Measurements from ENCODE around the gene TRMT13.

TRMT13 gene, protein sequence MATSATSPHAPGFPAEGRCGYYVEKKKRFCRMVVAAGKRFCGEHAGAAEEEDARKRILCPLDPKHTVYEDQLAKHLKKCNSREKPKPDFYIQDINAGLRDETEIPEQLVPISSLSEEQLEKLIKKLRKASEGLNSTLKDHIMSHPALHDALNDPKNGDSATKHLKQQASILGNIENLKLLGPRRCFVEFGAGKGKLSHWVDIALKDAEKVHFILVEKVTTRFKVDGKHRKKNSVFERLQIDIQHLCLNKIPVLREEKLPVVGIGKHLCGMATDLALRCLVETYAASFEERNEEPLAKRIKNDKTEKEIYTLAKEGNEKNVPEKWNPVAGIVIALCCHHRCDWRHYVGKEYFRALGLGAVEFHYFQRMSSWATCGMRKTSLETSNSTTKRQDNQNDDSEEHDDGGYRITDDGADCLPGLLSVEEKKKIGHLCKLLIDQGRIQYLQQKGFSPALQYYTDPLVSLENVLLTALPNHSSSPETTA

DNA sequence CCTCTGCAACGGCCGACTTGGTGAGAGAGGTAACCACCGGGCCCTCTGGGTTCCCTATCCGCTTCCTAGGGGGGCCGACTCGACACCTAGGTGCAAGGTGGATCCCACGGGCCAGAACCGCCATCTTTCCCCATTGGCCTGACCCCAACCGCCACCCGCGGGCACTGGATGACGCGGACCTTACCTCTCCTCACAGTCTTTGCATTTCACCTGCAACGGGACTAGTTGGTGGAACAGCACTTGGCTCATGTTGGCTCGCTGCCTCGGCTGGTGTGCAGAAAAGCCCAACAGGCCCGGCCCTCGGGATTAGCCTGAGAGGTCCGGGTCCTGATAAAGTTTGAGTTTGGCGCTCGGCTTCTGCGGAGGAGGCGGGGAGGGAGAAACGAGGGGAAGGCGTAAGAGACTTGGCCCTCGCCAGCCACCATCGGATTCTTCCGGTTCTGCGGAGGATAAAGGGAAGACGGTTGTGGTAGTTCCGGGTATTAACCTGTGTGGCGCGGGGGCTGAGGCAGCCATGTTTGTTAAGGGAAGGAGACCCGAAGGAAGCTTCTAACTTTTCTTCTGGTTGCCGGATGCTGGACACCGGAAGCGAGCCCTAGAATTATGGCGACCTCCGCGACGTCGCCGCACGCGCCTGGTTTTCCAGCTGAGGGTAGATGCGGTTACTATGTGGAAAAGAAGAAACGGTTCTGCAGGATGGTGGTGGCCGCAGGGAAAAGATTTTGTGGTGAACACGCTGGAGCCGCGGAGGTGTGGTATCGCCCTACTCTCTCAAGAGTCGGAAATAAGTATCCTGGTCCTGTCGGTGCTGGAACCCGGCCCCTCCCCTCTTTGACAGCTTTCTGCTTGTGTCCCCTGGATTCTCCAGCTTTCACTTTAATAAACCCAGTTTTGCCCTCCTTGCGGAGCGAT lies at the start of gene TRMT13, which contains the start of gene SASS6:
Gene TRMT13 (plus strand): TSS at position 598 of the 912 bp plus-strand sequence. CDS start 6 bp downstream, at position 604.
Gene SASS6 (minus strand): TSS at position 365 of the 912 bp plus-strand sequence. CDS start 116 bp downstream, at position 249.
- peak; percentile 87 for DNase-seq (ENCODE audit: low spot score)

DNA sequence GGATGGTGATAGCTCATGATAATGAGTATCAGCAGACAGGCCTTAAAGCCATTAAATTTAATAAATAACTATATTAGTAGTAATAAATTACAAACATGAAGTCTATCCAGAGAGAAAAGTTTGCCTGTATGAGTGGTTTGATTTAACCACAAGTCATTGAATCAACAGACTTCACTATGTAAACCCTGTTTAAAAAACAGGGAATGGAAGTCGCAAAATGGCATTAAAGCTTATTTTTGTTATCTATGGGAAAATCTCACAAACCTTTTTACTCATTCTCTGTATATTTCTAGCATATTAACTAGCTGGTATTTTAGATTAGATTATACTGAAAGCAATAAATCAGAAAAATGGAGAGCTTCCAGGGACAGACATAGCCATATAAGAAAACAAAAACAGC lies 45.6 kb upstream of the TRMT13 start:
- no peak for DNase-seq (ENCODE audit: low spot score)

DNA sequence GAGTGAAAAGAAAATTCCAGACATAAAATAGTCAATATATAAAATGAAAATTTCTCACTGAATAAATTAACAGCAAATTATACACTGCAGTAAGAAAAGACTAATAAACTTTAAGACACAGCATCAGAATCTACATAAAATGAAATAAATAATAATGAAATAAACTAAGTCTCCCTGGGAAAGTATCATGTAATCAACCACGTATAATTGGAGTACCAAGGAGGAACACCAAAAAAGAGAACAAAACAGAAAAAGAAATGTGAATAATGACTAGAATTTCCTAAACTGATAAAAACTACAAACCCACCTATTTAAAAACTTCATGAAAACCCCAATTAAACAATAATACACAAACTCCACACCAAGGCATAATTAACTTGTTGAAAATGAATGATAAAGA lies 43.9 kb upstream of the TRMT13 start:
- DNase-seq (ENCODE audit: low spot score) = no peak

DNA sequence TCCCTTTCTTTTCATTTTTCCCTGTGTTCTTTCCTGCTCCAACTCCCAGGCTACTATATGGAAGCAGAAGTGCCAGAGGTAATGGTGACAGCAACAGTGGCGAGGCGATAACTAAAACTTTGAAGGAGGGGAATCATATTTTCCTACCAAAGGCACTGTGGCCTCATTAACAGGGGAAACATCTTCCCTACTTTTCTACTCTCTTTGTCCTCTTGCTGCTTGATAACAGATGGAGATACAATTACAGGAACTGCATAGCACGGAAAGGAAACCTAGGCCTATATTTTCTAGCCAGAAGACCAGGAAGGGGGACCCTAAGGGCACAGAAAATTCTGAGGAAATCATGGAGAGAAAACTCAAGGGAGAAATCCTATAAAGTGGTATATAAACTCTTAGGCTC lies 42.5 kb upstream of the TRMT13 start:
- no peak for DNase-seq (ENCODE audit: low spot score)

DNA sequence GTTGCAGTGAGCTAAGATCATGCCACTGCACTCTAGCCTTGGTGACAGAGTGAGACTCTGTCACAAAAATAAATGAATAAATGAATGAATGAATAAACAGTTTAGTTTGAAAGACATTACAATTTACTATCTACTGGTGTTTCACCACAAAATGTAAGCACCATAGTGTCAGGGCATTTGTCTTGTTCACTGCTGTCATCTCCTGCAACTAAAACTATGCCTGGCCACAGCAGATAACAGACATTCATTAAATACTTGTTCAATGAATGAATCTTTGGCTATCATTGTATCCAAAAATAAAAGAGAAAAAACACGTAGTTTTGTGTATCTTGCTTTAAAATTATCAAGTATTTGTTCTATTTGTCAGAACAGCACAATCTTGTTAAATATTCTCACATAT lies 32.8 kb upstream of the TRMT13 start:
- DNase-seq (ENCODE audit: low spot score) = no peak

DNA sequence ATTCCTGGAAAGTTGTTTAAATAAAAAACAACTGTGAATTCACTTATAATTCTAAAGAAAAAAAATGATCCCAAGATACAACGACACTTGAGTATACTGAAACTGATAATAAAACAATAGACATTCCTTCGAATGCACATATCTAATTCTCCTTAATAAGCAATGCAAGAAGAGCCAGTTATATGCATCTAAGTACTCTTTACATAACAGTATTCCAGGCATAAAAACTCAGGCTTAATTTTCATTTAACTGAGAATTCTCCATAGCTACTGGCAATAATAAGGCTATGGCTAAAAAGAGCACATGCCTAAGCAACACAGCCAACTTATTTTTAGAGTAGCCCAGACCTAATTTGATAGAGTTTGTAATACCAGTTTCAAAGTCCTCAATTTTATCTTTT lies 31.4 kb upstream of the TRMT13 start:
- no peak for DNase-seq (ENCODE audit: low spot score)

DNA sequence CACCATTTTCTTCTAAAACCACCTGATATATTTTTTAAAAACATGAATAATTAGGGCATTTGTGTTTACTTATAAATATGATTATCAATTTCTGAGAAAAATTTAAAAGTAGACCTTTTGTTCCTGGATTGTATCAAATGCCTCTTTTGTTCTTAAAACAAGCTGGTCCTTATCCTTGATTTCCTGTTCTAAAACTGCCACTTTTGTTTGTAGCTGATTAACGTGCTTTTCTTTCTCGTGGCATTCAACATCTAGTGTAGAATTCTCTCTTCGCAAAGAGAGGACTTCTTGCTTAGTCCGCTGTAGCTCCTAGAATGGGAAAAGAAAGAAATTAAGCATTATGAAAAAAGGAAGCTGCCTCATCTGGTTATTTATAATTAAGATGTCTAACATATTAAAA lies 25.3 kb upstream of the TRMT13 start:
- peak; percentile 1 for DNase-seq (ENCODE audit: low spot score)

DNA sequence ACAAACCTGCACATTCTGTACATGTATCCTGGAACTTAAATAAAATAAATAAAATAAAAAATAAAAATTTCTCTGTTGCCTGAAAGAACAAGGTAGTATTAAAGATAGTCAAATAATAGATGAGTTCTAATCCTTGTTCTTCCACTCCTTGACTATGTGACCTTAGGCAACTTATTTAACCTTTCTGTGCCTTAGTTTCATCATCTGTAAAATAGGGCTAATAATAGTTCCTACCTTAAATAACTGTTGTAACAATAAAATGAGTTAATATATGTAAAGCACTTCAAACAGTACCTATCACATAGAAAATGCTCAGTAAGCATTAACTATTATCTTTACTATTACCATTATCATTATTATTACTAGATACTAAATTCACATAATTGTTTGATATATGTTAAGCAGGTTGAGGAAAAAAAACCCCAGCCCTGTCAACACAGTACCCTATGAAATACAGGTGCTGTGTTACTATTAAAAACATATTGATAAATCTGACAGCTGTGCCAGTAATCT lies 23.4 kb upstream of the TRMT13 start:
- DNase-seq (ENCODE audit: low spot score) = no peak

DNA sequence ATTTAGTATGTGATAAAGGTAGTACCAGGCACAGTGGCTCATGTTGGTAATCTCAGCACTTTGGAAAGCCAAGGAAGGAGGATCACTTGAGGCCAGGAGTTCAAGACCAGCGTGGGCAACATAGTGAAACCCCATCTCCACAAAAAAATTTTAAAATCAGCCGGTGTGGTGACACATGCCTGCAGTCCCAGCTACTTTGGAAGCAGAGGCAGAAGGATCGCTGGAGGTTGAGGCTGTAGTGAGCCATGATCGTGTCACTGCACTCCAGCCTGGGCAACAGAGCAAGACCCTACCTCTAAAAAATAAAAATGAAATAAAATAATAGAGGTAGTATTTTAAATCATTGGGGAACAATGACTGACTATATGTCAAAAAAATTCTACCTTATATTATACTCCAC lies 17.4 kb upstream of the TRMT13 start:
- DNase-seq (ENCODE audit: low spot score) = no peak

DNA sequence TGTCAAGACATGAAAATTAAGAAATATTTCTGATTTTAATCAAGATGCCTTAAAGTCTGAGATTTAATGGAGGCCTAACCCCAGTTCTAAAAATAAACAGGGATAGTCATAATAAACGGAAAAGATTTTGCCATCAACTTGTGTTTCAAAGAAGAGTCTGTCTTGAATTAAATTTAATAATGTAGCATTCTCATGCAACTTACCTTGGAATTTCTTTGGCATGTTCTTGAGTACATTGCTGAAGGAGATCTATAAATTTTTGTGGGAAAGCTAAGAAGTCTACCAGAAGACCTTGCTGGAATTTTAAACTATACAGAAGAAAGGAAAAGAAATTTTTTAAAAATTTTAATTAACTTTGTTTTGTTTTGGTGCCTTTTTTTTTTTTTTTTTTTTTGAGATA lies 10.8 kb upstream of the TRMT13 start:
- no peak for DNase-seq (ENCODE audit: low spot score)

DNA sequence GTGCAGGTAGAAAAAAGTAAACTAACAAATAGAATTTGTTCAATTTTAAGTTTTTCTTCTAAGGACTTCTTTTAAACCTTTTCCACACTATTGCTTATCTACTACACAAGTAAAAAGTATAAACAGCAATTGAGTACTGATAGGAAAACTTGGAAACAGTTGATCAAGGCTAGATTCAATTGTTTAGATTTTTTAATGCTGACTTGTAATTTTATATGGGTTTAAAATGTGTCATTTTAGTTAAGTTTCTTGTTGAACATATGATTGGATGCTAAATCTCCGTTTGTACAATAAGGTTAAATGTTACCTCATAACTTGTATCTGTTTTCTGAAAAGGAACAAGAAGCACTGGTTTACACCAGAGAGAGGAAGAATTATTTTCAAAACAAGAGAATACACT lies 5.7 kb upstream of the TRMT13 start:
- no peak for DNase-seq (ENCODE audit: low spot score)

DNA sequence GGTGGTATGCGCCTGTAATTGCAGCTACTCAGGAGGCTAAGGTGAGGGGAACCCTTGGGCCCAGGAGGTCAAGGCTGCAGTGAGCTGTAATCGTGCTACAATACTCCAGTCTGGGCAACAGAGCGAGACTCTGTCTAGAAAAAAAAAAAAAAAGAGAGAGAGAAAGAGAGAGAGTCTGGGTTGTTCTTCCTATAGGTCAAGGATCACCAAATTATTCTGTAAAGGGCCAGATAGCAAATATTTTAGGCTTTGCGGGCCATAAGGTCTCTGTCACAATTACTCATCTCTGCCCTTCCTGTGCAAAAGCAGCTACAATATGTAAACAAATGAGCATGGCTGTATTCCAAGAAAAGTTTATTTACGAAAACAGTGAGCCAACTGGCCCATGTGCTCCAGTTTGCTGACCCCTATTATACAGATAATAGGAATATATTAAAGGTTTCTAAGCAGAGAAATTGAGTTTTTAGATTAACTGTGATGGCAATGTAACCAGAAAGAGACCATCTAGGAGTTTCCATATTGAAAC lies 2.3 kb upstream of the TRMT13 start:
- no peak for DNase-seq (ENCODE audit: low spot score)

DNA sequence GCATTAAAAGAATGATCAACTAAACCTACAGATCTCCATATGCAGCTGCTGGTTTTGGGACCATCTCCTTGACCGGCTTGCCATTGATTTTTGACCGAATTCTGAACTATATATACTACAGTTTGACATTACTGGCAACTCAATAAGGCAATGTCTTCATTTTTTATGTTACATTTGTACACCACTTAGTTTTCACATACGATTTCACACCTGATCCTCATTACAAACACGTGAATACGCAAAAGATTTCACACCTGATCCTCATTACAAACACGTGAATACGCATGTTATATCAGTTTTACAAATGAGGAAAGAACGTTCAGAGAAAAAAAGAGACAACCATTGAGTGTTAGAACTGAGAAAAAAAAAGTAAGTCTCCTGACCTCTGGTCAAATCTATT lies 1.3 kb upstream of the TRMT13 start:
- no peak for DNase-seq (ENCODE audit: low spot score)

DNA sequence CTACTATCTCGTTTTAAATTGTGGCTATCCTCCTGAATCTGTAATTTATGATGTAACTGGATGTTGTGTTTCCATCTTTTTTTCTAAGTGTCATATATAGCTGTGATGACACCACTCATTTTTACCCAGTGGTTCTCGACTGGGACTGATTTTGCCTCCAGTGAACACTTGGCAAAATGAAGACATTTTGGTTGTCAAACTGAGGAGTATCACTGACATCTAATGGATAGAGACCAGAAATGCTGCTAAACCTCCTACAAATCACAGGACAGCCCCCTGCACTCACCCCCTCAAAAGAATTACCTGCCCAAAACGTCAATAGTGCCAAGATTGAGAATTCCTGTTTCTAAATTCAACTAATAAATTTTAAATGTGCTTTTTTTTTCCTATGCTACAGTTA lies 1.9 kb downstream of the TRMT13 start:
- DNase-seq (ENCODE audit: low spot score) = no peak

DNA sequence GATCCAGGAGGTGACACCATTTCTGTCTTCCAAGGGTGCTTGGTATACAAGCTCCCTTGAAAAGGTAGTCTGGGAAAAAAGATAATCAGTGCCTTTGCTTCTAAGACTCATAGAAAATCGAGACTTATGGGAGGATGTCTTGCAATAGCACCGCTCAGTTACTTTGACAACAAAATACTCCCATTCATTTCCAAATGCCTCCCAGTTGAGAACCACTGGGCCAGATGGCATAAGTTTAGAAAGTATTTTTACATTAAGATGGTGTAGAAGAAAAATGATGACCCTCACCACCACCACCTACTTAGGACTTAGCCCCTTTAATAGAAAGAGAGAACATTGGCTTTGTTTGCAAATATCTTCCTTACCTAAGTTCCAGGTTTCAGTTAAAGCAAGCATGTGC lies 4.6 kb downstream of the TRMT13 start:
- no peak for DNase-seq (ENCODE audit: low spot score)

DNA sequence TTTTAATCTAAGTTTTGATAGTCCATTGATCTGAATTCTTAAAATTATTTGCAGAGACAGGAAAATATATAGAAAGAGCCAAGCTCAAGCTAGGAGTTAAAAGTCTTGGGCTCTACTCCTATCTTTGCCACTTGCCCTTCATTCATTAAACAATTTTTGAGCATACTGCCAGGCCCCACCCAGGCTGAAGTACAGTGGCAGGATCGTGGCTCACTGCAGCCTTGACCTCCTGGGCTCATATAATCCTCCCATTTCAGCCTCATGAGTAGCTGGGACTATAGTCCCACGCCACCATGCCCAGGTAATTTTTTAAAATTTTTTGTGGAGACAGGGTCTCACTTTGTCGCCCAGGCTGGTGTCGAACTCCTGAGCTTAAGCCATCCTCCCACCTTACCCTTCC lies 8.2 kb downstream of the TRMT13 start:
- DNase-seq (ENCODE audit: low spot score) = no peak

DNA sequence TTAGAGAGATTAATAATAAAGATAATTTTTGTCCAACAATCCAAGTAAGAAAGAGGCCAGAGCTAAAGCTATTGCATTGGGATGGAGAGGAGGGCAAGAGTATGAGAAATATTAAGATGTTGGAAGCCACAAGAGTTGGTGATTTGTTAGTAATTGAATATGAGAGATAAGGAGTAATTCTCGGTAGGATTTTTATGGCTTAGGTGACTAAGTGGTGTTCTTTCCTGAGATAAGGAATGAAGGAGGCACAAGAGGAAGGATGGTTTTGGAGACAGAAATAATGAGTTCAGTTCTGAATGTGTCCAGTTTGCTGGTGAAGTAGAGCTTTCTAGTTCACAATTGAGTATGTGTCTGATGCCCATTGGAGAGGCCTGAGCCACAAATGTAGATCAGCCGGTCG lies 9.4 kb downstream of the TRMT13 start:
- no peak for DNase-seq (ENCODE audit: low spot score)

DNA sequence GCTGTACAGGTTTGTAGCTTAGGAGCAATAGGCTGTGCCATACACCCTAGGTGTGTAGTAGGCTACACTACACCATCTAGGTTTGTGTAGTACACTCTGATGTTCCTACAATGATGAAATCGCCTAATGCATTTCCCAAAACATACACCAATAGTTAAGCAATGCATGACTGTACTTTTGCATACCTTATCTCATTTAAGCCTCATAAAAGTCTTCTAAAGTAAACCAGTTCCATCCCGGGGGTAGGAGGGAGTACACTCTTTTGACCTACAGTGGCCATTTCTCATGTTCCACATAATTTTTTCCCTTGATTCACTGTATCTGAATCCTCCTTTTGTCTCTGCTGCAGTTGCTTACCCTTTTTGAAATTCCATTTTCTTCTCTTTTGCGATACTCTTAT lies 12.2 kb downstream of the TRMT13 start:
- DNase-seq (ENCODE audit: low spot score) = no peak

DNA sequence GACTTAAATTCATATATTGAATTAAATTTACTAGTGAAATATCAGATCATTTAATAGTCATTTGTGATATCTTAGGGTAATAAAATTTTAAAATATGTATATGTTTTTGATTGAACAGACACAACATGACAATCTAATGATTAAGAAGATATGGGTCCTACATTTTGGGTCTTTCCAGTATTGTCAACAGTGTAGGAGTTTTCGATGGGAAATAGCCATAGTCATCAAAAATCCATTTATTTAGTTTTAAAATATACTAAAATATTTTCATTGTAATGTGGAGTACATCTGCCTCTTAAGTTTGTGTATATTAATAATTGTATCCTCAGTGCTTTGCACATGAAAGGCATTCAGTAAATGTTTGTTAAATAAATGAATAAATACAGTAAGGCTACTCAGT lies 14.0 kb downstream of the TRMT13 start:
- DNase-seq (ENCODE audit: low spot score) = no peak

DNA sequence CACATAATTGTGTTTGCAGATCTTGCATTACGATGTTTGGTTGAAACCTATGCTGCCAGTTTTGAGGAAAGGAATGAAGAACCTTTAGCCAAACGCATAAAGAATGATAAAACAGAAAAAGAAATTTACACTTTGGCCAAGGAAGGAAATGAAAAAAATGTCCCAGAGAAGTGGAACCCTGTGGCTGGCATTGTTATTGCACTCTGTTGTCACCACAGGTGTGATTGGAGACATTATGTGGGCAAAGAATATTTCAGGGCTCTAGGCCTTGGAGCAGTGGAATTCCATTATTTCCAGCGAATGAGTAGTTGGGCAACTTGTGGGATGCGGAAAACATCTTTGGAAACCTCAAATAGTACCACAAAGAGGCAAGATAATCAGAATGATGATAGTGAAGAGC lies 14.9 kb downstream of the TRMT13 start:
- no peak for DNase-seq (ENCODE audit: low spot score)

DNA sequence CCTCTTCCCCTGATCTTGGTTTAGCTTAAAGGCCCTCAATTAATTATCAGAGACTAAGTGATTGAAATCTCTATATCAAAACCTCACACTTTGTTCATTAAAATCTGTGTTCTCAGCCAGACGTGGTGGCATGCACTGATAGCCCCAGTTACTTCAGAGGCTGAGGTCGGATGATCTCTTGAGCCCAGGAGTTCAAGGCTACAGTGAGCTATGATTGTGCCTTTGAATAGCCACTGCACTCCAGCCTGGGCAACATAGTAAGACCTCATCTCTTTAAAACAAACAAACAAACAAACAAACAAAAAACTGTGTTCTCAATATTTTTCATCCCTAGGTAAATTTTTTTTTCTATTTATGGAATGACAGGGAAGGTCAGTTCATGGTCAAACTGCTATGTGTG lies 18.7 kb downstream of the TRMT13 start:
- no peak for DNase-seq (ENCODE audit: low spot score)

DNA sequence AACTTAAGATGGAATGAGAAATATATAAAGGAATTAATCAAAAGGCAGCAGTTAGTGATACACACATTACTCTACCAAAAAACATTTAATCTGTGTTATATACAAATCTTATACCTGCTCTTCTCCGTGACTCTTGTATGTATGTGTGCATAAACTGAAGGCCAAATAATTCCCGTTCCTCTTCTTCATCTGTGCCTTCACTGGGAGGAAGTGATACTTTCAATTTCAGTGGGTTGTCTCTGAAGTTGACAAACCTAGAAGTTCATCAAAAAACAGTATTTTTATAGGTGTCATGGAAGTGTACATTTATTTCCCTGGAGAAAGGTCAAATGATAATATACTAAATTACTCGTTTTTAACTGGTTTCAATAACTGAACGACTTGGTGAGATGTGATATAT lies 19.3 kb downstream of the TRMT13 start:
- no peak for DNase-seq (ENCODE audit: low spot score)

DNA sequence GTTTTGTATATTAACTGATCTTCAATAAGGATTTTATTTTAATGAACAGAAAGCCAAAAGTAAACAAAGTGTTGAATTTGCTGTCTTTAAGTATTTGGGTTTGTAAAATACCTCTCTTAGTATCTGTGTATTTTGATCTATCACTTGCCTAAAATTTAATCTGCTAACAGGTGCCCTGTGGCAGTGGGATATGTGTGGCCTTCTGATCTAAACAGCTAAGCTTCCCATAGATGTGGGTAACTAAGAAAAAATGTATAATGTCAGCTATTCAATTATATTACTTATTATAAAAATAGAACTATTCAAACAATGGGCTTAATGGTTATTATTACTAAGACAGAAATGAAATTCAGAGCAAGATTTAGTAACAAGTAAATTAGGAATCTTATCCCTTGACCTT lies 29.9 kb downstream of the TRMT13 start:
- no peak for DNase-seq (ENCODE audit: low spot score)

All from COLO829 (cell line).